Activated CD8-positive, alpha-beta memory T cell treated with anti-CD3 and anti-CD28 coated beads for 36 hours (primary cell): ENCODE results near the gene SIPA1L3. TPM values are rescaled to one million over a fixed set of nuclear protein-coding genes. Genes with fewer than 3 reads are reported as not detected.
"Not testable (repeated sequence)": the region's sequence is repeated elsewhere in the genome, so short reads cannot be mapped to it uniquely, and the experiment has no call there.

Source experiments
- CTCF ChIA-PET: fragments of 350-600 bp; sonication (Branson Sonifier 250); formaldehyde crosslinking; loops from one replicate; lab custom pipeline; 2021; ENCODE audit warnings: antibody characterized with exemption; lab: Charles Lee
- POLR2A ChIA-PET: fragments of 350-600 bp; sonication (Branson Sonifier 250); formaldehyde crosslinking; loops from one replicate; lab custom pipeline; 2021; ENCODE audit warnings: antibody characterized with exemption; lab: Charles Lee
- total RNA-seq, 2 experiments: library from RNA; stranded (reverse); gene quantifications; one replicate each; pipeline ENCODE4 v1.2.3, GENCODE V29; 2021

SIPA1L3 gene
- total RNA-seq, 2 experiments from 2014 or later = 14.0 to 15.3 TPM

GRCh38 chr19:38065775-38066174, 158.8 kb downstream of the SIPA1L3 start:
- POLR2A ChIA-PET = not testable (repeated sequence)
- CTCF ChIA-PET = interaction anchor here (0.7 to 0.9 kb wide), 3 partner anchors 12 to 163 kb away, joined by 3 to 4 read pairs (median 3); no protein-coding TSS in a partner anchor

GRCh38 chr19:38068826-38069225, 161.8 kb downstream of the SIPA1L3 start:
- POLR2A ChIA-PET = no interaction called here
- CTCF ChIA-PET = interaction anchor here (0.7 kb wide), 1 partner anchor 75 kb away, joined by 3 read pairs; no protein-coding TSS in a partner anchor

GRCh38 chr19:38070573-38070972, 163.6 kb downstream of the SIPA1L3 start:
- POLR2A ChIA-PET = no interaction called here

GRCh38 chr19:38071054-38071453, 164.0 kb downstream of the SIPA1L3 start:
- POLR2A ChIA-PET, CTCF ChIA-PET: not testable (repeated sequence)

More at GRCh38 chr19:38070573-38070972, 163.6 kb downstream of the SIPA1L3 start:
- CTCF ChIA-PET = no interaction called here

- CTCF ChIA-PET = no interaction called here
- POLR2A ChIA-PET = no interaction called here
These were observed 164.6 kb downstream of the SIPA1L3 start for GRCh38 chr19:38071647-38072046.

GRCh38 chr19:38072776-38073750, 166.1 kb downstream of the SIPA1L3 start:
- CTCF ChIA-PET = no interaction called here
- POLR2A ChIA-PET = no interaction called here

- ChIA-PET POLR2A (no interaction called here), CTCF (no interaction called here)
These were observed 167.1 kb downstream of the SIPA1L3 start for GRCh38 chr19:38073841-38074685.

- ChIA-PET CTCF (no interaction called here), POLR2A (no interaction called here)
These were observed 169.3 kb downstream of the SIPA1L3 start for GRCh38 chr19:38076337-38076736.

- CTCF ChIA-PET = no interaction called here
- POLR2A ChIA-PET = no interaction called here
These were observed 171.4 kb downstream of the SIPA1L3 start for GRCh38 chr19:38078302-38078930.

GRCh38 chr19:38079926-38080380, 172.9 kb downstream of the SIPA1L3 start:
- CTCF ChIA-PET = interaction anchor here (1.4 kb wide), 1 partner anchor 177 kb away, joined by 3 read pairs; no protein-coding TSS in a partner anchor
- POLR2A ChIA-PET = no interaction called here

GRCh38 chr19:38081547-38082255, 174.7 kb downstream of the SIPA1L3 start:
- POLR2A ChIA-PET = no interaction called here
- CTCF ChIA-PET = interaction anchor here (0.9 to 1.4 kb wide), 2 partner anchors 78 to 179 kb away, joined by 3 read pairs; no protein-coding TSS in a partner anchor

GRCh38 chr19:38082256-38083118, 175.5 kb downstream of the SIPA1L3 start:
- POLR2A ChIA-PET = no interaction called here
- CTCF ChIA-PET = no interaction called here

- ChIA-PET CTCF (interaction anchor here (0.9 to 1.0 kb wide), 2 partner anchors 11 to 179 kb away, joined by 3 read pairs; no protein-coding TSS in a partner anchor), POLR2A (interaction anchor here (0.6 kb wide), 1 partner anchor 1759 kb away, joined by 6 read pairs; no protein-coding TSS in a partner anchor)
These were observed 177.2 kb downstream of the SIPA1L3 start for GRCh38 chr19:38084196-38084595.

- ChIA-PET POLR2A (interaction anchor here (0.6 kb wide), 1 partner anchor 449 kb away, joined by 3 read pairs; no protein-coding TSS in a partner anchor), CTCF (interaction anchor here (0.7 kb wide), 1 partner anchor 37 kb away, joined by 8 read pairs; no protein-coding TSS in a partner anchor)
These were observed 182.4 kb downstream of the SIPA1L3 start for GRCh38 chr19:38089440-38089839.

GRCh38 chr19:38093154-38093553, 186.1 kb downstream of the SIPA1L3 start:
- ChIA-PET POLR2A (no interaction called here), CTCF (no interaction called here)

GRCh38 chr19:38093587-38093986, 186.6 kb downstream of the SIPA1L3 start:
- ChIA-PET CTCF (no interaction called here), POLR2A (no interaction called here)
